HG02943 (cell line): ENCODE measurements around the gene MAF.

ENCODE experiments used
- ATAC-seq: cut with Tn5 transposase; IDR thresholded peaks from one replicate; pipeline ENCODE4 v1.9.1; 2021; ENCODE audit warnings: mild to moderate bottlenecking, low read depth, moderate library complexity; ENCODE audit not compliant: unreplicated experiment

MAF gene

DNA sequence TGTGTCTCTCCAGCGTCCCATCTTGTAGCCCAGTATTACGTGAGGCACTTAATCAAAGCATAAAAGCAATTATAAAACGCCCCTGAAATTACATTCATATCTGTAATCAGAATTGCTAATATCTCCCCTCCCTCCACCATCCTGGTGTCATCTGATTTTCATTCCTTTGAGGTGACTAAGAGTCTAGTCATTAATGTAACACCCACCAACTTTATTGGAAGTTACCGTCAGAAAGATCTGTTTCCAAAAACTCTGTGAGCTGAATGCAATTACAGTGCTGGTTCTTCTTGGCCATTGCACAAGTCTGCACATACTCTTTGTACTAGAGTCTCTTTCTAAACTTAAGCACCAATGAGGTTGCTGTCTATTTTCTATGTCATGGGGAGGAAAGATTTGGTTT, 12.5 kb upstream of the MAF start:
- no peak for ATAC-seq

DNA sequence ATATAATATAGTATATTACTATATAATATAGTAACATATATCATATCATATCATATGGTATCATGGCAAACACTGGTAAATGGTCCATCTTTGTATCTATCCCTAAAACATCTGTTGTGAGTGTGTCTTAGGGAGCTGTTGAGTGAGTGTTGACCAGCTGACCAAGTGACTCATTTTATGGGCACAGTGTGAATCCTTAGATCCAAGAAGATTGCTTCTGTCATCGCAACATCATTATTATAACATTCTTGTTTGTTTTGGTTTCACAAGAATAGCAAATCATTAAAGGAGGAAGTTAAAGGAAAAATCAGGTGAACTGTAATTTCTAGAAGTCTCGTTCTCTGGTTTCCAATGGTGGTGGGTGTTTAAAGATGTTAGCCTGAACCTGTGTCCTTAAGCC, 11.7 kb upstream of the MAF start:
- no peak for ATAC-seq

DNA sequence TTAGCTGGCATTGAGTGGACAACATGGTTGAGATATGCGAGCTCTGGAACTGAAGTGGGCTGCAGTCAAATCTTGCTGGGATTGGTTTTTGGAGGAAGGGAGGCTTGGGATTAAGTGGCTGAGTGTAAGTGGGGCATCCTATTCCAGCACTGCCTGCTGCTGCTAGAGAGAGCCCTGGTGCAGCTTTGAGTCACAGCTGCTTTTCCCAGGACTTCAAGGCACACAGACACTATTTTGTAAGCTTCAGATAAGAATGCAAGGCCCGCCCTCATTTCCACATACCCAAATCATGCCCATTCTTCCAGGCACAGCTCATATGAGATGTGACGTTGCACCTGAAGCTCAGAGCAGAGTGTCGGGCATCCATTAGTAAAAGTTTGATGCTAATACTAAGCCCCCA, 10.2 kb upstream of the MAF start:
- ATAC-seq: no peak

DNA sequence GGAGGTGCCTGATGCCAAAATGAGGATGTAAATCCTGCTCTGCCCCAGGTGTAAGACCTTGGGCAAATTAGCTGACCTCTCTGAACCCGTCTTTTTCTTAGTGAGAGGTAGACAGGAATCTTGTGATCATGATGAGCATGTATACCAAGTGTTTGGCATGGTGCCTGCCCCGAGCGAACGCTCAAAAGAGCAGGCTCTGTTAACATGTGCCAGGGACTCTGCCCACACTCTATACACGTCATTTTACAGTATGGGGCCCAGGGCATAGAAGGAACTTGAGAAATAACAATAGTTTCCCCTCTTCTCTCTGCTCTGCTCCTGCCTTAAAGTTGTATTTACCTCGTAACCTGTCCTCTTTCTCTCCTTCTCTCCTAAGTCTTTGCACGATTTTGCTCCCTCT, 9.3 kb upstream of the MAF start:
- no peak for ATAC-seq

DNA sequence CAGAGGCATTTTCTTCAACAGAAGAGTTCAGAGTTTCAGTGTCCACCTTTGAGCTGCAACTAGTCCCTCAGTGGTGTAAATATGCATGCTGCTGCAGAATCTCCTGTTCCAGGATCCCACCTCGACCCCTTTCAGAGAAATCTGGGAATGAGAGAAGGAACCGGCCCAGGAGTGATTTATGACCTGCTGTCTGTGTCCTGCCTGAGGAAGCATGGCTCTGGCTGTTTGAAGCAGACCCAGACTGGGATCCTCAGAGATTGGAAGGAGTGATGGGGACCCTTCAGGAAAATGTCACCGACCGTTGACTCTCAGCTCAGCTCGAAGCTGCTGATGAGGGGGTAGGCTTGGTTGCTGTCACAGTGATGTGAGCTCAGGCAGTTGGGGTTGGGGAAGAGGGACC, 8.4 kb upstream of the MAF start:
- no peak for ATAC-seq

DNA sequence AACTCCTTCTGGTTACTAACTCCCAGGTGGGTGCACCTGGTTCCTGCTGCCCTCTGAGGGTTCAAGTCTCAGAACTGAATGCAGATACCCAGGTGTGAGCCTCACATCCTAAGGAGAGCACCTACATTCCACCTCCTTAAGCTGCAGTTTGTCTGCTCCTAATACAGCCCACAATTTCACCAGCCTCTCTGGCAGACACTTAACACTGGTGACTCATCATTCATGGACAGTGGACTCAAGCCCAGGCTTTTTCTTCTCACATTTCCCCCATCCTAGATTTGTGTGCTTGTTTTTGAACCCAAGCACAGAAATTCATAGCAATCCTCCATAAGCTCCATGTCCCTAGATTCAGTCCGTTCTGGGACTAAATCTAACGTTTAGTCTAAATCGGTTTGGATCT, 7.0 kb upstream of the MAF start:
- ATAC-seq: no peak

DNA sequence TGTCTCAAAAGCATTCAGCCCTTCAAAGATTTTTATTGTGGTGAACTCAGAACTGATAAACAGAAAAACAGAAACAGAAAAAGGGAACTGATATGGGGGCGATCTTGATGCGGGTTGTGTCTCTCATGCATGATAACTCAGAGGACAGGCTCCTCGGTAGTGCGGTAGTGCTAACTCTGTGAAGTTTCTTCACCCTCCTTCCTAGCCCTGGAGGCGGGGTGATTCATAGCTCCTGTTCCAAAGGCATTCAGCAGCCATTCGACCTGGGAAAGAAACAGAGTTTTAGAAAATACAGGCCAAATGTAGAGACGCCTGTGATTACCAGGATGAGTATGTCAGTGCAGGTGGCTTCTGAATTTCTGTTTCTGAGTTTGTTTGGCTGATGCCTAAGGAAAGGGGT, 5.5 kb upstream of the MAF start:
- ATAC-seq: no peak

DNA sequence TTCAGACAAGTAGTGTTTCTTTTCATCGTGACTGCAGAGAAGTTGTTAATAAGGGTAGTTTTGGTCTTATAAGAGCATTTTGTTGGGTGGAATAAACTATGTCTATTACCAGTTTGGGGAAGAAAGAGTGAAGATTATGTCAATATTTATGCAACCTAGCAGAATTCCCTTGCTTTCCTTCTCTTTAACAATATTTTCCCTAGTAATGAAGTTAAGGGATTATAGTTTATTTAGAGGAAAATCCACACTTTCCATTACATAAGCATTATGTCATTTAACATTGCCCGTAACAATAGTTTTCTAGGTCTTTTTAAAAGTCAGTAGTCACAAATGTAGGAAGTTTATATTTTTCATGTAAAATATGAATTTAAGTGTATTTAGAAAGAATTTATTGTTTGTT, 2.5 kb upstream of the MAF start:
- ATAC-seq: no peak

DNA sequence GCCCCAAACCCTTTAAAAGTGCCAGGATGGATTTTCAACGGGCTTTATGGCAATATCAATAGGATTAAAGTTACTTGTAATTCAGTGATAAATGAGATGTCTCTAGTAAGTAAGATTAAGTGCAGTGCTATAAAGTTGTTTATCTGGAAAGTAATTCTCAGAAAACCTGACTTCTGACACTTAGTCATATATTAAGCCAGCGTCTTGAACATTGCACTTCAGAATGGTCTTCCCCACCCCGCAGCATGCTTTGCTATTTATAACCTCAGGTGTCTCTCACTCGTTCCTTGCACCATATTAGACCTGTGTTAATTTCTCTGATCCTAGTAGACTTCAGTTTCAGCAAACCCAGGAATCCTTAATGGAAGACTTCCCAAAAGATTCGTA, 2.1 kb upstream of the MAF start:
- ATAC-seq: no peak

DNA sequence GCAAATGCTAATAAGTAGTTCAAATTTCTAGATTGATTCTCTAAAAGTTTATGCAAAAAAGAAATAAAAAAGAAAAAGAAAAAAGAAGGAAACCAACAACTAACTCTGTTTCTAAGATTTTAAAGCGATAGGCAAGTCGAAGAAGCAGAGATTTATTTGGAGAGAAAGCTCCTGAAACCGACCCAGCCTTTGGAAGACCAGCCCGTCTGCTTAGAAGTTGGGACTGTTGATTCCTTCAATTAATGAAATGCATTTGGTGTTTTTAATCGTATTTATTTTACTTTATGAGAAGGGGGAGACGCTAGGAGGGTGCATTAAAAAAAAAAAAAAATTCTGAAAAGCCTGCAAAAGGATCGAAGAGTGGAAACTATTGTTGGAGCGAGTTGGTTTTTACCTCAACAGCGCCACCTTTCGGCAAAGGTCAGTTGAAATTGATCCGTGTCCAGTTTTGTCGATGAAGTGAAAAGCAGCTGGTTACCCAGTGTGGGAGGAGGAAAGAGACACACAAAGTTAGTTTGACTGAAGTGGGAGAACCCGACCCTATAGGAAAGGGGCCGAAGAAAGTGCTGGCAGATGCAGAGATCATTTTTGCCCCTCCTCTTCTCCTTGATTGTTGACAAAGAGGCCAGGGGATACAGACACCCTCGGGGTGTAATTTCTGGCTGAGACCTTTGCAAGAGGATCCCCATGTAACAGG, 1.5 kb upstream of the MAF start:
- no peak for ATAC-seq

DNA sequence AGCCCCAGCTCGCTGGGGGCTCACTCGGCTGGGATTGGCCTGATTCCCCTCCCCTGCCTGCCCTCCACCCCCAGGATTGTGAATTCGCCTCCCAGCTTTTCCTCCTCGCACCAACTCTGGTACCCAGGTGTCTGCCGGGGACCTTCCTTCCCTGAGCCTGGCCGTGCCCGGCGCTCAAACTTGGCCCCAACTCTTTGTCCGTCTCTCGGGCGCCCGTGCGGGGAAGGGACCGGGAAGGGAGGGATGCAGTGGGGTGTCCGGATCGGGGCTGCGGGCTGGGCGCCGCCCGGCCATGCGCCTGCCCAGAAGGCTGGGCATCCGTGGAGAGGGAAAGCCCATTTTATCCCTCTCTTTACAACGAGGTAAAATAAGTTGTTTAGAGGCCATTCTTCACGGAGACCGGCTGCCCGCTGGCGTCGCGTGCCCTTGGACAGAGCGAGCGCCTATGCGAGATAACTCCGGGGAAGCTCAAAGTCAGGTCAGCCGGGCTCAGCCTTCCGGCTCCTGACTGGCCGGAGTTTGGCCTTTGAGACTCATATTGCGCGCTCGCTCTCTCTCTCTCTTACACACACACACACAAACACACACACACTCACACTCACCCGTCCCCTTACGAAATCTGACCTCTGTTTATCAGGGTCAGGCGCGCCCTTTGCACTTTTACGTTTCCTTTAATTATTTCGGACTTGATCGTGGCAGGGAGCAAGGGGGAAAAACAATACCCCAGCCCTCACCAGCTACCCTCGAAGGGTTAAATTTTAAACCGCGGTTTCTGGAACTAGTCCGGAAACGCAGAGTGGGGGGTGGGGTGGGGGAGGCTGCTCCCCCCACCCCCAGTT, 774 bp upstream of the MAF start:
- no peak for ATAC-seq

DNA sequence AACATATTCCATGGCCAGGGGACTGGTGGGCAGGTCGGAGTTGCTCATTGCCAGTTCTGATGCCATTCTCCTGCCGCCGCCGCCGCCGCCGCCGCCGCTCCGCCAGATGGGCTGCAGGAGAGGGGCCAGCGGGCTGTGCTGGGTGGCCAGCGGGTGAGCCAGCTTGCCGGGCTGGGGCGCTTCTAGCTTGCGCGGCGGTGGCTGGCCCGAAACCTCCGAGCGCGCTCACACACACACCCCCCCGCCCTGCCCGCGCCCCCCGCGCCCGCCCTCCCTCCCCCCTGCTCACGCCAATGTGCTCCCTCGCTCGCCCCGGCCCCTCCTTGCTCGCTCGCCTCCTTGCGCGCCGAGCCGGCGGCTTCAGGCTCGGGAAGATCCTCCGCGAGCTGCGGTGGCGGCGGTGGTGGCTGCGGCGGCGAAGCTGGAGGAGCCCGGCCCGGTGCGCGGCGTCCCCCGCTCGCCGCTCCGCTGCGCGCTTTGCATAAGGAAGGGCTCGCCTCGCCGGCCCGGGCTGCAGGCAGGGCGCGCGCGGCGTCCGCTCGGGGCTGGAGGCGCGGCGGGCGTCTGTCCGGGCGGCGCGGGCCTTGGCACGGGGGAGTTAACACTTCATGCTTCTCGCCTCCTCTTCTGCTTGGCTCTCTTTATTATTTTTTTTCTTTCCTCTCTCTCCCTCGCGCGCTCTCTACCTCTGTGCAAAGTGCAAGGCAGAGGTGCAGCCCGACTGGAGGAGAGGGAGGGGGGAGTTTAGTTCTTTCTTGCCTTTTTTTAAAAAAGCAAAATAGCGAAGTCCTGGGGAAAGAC, 500 bp downstream of the MAF start:
- ATAC-seq: no peak

DNA sequence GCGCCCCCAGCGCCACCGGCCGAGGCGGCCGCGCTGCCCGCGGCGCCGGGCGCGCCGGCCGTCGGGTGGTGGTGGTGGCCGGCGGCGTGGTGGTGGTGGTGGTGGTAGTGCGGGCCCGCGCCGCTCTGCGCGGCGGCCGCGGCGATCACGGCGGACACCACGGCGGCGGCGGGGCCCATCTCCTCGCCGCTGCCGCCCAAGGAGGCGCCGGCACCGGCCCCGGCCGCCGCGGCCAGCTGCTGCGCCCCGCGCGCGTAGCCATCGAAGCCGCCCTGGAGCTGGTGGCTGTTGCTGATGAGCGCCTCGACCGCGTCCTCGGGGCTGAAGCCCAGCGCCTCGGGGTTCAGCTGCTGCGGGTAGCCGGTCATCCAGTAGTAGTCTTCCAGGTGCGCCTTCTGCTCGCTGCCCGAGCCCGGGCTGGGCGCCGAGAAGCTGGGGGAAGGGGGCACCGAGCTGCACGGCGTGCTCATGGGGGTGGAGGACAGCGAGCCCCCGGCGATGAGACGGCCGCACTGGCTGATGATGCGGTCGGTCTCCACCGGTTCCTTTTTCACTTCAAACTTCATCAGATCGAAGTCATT, 1.2 kb downstream of the MAF start:
- ATAC-seq: no peak

DNA sequence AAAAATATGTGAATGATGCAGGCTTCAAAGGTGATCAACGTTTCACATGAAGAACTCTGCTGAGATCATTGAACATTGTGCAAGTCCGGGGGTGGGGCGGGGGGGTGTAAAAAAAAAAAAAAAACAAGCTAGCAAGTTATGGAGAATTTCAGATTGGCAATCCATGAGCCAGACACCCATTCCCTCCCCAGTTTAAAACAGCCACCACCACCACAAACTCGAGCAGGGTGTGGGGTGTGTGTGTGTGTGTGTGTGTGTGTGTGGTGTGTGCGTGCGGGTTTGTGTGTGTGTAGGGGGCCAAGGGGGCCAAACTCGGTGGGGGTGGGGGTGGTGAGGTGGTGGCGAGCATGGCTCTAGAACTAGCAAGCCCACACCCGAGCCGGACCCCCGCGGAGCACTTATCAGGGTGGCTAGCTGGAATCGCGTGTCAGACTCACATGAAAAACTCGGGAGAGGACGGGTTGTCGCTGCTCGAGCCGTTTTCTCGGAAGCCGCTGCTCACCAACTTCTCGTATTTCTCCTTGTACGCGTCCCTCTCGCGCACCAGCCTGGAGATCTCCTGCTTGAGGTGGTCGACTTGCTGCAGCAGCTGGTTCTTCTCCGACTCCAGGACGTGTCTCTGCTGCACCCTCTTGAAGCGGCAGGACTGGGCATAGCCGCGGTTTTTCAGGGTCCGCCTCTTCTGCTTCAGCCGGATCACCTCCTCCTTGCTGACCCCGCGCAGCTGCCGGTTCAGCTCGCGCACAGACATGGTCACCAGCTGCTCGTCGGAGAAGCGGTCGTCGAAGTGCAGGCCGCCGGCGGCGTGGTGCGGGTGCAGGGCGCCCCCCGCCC, 2.0 kb downstream of the MAF start:
- ATAC-seq: no peak

DNA sequence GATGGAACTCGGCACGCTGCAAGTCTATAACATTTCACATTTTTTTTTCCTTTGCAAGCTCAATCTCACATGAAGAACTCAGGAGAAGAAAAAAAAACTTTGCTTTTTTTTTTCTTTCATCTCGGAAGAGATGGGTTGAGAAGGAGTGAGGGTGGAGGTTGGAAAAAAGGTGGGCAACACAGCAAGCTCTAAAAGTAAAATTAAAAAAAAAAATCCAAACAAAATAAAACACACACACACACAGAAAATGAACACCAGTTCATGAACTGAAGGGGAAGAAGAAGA, 2.5 kb downstream of the MAF start:
- ATAC-seq: no peak

DNA sequence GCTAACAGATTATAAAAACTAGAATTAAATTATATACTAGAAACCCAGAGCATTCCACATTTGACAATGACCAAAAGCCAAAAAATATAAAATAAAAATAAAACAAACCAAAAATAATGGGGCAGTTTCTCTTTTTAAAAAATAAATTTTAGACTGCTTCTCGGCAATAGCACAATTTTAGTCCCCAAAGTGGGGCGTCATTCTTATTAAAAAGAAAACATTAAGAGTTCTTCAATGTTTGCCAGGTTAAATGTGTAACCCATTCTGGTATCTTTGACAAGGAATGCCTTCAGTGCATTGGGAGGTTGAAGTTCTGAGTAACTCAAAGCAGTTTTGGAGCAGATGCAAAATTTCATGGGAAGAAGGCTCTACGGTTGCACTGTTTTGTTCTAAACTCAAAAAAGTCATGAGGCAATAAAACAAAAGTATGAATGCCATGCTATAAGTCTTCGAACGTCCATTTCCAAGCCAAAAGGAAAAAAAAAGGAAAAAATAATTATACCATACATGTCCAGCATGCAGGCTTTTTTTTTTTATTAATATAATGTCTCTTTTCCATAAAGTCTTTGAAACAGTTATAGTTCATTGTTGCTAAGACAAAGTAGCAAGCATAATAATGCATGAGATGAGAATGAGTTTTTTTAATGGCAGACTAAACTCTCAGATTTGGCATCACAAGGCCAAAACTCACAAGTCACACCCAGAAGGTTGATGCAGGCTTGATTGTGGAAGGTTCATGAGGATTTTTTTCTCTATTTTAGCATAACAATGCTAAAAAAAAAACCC, 3.1 kb downstream of the MAF start:
- no peak for ATAC-seq

DNA sequence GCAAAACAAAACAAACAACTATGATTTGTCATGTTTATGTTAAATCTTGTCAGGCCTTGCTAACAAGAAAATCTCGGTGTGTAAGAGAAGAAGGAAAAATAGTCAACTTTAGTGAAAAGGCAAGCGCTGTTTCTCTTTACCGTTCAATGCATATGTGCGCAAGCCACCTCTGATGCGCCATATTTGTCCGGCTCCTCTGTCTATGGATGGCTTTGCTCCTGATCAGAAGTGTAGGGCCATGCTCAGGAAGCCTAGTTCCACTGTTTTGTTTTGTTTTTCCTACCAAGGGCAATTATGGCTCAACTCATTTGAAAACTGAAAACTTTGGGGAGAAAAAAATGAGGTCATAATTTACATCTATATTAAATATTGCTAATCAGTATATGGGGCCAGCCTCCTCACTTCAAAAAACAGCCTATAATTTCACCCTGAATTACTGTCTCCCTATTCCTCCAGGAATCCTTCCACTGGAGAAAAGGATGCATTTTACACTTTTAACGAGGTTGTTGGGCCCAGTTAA, 4.5 kb downstream of the MAF start:
- ATAC-seq: no peak

DNA sequence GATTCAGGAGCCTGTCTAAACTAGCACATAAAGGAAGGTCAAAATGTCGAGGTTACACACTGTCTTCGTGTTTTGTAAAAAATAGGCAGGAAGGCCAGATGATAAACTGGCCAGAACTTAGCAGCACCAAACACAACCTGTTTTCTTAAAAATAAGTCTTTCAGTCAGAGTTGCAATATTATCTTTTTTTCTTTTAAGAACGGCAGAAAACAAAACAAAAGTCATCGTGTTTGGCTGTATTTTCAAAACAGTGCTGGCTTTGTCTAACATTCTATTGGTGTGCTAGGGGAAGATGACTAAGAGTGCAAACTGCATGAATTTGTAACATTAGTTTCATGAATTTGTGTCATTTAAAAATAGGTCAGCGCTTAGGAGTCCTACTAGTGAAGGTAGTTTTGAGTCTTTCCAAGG, 5.3 kb downstream of the MAF start:
- no peak for ATAC-seq

DNA sequence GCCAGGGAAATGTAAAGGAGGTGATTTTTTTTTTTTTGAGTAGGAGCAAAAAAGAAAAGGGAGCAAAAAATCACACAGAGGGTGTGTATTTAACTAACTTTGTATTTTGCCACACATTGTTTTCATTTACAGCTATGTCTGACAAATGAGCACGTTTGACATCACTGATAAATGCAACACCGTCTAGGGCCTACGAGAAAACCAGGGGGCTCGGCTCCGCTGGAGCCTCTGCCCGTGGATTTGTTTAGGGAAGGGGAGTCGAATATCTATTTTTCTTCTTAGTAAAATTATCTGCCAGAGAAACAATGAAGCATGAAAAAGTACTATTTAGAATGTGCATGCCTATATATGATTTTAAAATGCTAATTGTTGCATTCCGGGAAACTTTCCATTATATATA, 6.8 kb downstream of the MAF start:
- ATAC-seq: no peak
